HG03520 (cell line): Measurements from ENCODE around the gene CDK16.
"Not testable (repeated sequence)": the region's sequence is repeated elsewhere in the genome, so short reads cannot be mapped to it uniquely, and the experiment has no call there.

Source experiments
- ATAC-seq: cut with Tn5 transposase; IDR thresholded peaks from one replicate; pipeline ENCODE4 v1.9.1; 2021; ENCODE audit warnings: mild to moderate bottlenecking, moderate library complexity; ENCODE audit not compliant: unreplicated experiment

The CDK16 gene

GRCh38 chrX:47247206-47247998 is 28.9 kb downstream of the CDK16 start:
- no peak for ATAC-seq

- ATAC-seq, result no peak
Measured at GRCh38 chrX:47247999-47248320, 29.5 kb downstream of the CDK16 start.

GRCh38 chrX:47248576-47248975 is 30.1 kb downstream of the CDK16 start:
- ATAC-seq, result no peak

GRCh38 chrX:47250017-47250347 is 31.5 kb downstream of the CDK16 start:
- no peak for ATAC-seq

- ATAC-seq, result not testable (repeated sequence)
Measured at GRCh38 chrX:47257620-47258019, 39.1 kb downstream of the CDK16 start.

GRCh38 chrX:47264483-47265173 is 46.1 kb downstream of the CDK16 start:
- ATAC-seq, result no peak

- ATAC-seq, result no peak
Measured at GRCh38 chrX:47266643-47267042, 48.2 kb downstream of the CDK16 start.

- ATAC-seq, result no peak
Measured at GRCh38 chrX:47272013-47272408, 53.5 kb downstream of the CDK16 start.

GRCh38 chrX:47273011-47273730 is 54.7 kb downstream of the CDK16 start:
- ATAC-seq, result no peak

GRCh38 chrX:47278691-47279090 is 60.2 kb downstream of the CDK16 start:
- ATAC-seq, result no peak
